ENCODE data around the gene NECTIN1. TPM values are rescaled to one million over a fixed set of nuclear protein-coding genes. Genes with fewer than 3 reads are reported as not detected.

The NECTIN1 gene
- total and polyA plus RNA-seq, 2 donors (not counting 3 experiments of a cell fraction or from before 2014, with no cell fraction given): 10.8 to 23.6 TPM

DNA sequence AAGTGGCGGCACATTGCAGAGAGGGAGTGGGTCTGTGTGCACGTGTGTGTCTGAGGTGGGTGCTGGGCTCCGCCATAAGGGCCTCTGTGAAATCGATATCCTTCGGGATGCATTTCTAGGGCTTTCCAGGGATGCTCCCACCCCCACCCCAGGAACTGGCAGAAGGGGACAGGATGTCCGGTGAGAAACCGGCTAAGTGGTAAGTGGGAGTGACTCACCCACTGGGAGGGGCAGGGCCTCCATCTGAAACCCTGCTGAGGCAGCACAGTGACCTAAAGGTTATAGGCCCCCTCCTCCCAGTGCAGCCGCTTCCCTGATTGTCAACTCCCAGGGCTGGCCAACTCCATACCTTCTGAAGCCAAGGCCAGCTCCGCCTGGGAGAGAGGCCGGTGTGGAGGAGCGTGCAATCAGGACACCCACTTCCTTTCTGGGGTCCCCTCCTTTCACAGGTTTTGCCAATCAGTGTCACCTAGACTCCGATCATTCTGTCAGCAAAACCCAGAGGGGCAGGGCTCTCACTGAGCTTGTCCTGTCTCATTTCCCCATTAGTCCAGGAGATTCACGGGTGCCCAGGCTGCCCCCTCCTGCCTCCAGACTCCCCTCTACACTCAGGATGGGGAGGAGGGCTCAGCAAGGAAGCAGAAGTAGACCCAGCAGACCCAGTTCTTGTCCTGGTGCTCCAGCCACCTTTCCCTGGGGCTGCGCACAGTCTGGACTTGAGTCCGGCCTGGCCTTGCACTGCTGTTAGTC lies 44.5 kb downstream of the NECTIN1 start:
- Histone ChIP-seq H3K27me3 (ENCODE audit: control insufficient read depth in 2 of 2, insufficient read depth in 2 of 2, low read length in 2 of 2) (no peaks in the 10 kb centered on the region), H3K9ac (replicated peaks; ENCODE audit: extremely low read depth, insufficient read depth, low read length) (peak overlapping the region; percentile 20), H3K27ac (ENCODE audit: insufficient read depth, low read depth, low read length) (peak overlapping the region; percentile 84), H3K9me1 (replicated peaks; ENCODE audit: control insufficient read depth, extremely low read depth, insufficient read depth, low read length) (no peaks in the 10 kb centered on the region), H3K36me3 (ENCODE audit: control insufficient read depth in 2 of 2, extremely low read depth in 1 of 2, insufficient read depth in 2 of 2, low read length in 2 of 2) (no peaks in the 10 kb centered on the region), H3K4me2 (ENCODE audit: insufficient read depth, low read length) (peak overlapping the region; percentile 69), H3K79me2 (ENCODE audit: control insufficient read depth, insufficient read depth, low read length) (no peaks in the 10 kb centered on the region), H4K20me1 (replicated peaks; ENCODE audit: control insufficient read depth, extremely low read depth, insufficient read depth, low read length) (no peaks in the 10 kb centered on the region), H2AFZ (ENCODE audit: low read depth, low read length) (peak overlapping the region; percentile 75), H3K4me1 (ENCODE audit: control insufficient read depth, extremely low read depth, insufficient read depth, low read length) (peaks cover 17% of the 10 kb centered on the region), H3K9me3 (replicated peaks; ENCODE audit: control insufficient read depth, insufficient read depth, low read length) (no peaks in the 10 kb centered on the region), H3K4me3 (replicated peaks in 1 of 3; ENCODE audit: insufficient read depth in 1 of 3, low read depth in 1 of 3, low read length in 3 of 3) (no peak overlapping the region)
- FAIRE-seq: peak; percentile 91
- TF ChIP-seq MAX (IDR thresholded peaks at IDR 0.05; ENCODE audit: insufficient read depth, insufficient read length) (no peak), JUN (IDR thresholded peaks at IDR 0.05; ENCODE audit: borderline replicate concordance, insufficient read depth, insufficient read length, low read depth) (peak; percentile 75), MYC (IDR thresholded peaks at IDR 0.05; ENCODE audit: low read depth, low read length) (no peak), EZH2 (IDR thresholded peaks at IDR 0.05; ENCODE audit: borderline replicate concordance, low read depth, low read length, severe bottlenecking) (no peak), GATA2 (IDR thresholded peaks at IDR 0.05; ENCODE audit: insufficient read depth, insufficient read length, low read depth, low read length) (no peak), POLR2A (IDR thresholded peaks at IDR 0.05; ENCODE audit: low read depth, low read length) (no peak), POLR2AphosphoS5 (IDR thresholded peaks at IDR 0.05; ENCODE audit: insufficient read depth, low read depth, low read length) (peak; percentile 87), FOS (IDR thresholded peaks at IDR 0.05; ENCODE audit: borderline replicate concordance, insufficient read depth, low read length) (peak; percentile 97)
- TF ChIP-seq, protein P1, sequence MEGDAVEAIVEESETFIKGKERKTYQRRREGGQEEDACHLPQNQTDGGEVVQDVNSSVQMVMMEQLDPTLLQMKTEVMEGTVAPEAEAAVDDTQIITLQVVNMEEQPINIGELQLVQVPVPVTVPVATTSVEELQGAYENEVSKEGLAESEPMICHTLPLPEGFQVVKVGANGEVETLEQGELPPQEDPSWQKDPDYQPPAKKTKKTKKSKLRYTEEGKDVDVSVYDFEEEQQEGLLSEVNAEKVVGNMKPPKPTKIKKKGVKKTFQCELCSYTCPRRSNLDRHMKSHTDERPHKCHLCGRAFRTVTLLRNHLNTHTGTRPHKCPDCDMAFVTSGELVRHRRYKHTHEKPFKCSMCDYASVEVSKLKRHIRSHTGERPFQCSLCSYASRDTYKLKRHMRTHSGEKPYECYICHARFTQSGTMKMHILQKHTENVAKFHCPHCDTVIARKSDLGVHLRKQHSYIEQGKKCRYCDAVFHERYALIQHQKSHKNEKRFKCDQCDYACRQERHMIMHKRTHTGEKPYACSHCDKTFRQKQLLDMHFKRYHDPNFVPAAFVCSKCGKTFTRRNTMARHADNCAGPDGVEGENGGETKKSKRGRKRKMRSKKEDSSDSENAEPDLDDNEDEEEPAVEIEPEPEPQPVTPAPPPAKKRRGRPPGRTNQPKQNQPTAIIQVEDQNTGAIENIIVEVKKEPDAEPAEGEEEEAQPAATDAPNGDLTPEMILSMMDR (IDR thresholded peaks at IDR 0.05; ENCODE audit: extremely low read depth in 1 of 2, insufficient read depth in 1 of 2, low read depth in 1 of 2, low read length in 2 of 2): no peak
- dilution Hi-C loops (cut with MboI; ENCODE audit: extremely low pct_ligation_motif_present, low sequenced_read_pairs): no loop called here
- ChIA-PET POLR2A (no interaction called here), CTCF (interaction anchor here (1.0 to 3.7 kb wide), 5 partner anchors 9 to 619 kb away, joined by 3 to 18 read pairs (median 3); partner anchors contain the start of gene NECTIN1)
- intact Hi-C loops (cut with micrococcal nuclease): loop anchor here (1.0 to 2.0 kb wide), 4 partner anchors 8 to 45 kb away; partner anchors contain the start of gene NECTIN1
- BruUV-seq (replicated peaks): no TSS peak
- DNase-seq (ENCODE audit: low read depth, low spot score): peak; percentile 65

All from endothelial cell of umbilical vein (primary cell).